Gastrocnemius medialis (tissue), 4 donors: ENCODE measurements around the gene PTPRN2. TPM values are rescaled to one million over a fixed set of nuclear protein-coding genes. Genes with fewer than 3 reads are reported as not detected.
"Not testable (repeated sequence)": the region's sequence is repeated elsewhere in the genome, so short reads cannot be mapped to it uniquely, and the experiment has no call there.

Experiments used
- ATAC-seq, 2 donors: fragments of 150-250 bp; one replicate each; pipeline ENCODE4 v1.9.1; 2016
- DNase-seq, 2 donors: peaks; one replicate each; pipeline ENCODE4 v3.0.0-alpha.2; 2019
- H3K27ac ChIP-seq, 4 donors: fragments of 200-600 bp; sonication (generic); 1 replicate in 1 of 4; 2 replicates in 3 of 4; pipeline ENCODE4 v1.5.1; 2016 to 2018; ENCODE audit warnings: mild to moderate bottlenecking in 2 of 4, moderate library complexity in 1 of 4
- H3K27me3 ChIP-seq, 3 donors: fragments of 200-600 bp; sonication (generic) in 2 of 3; 1 replicate in 1 of 3; 2 replicates in 2 of 3; pipeline versions ENCODE4 v1.5.1 to v1.6.0; 2016 to 2019; ENCODE audit warnings: mild to moderate bottlenecking in 1 of 3, moderate library complexity in 1 of 3
- H3K36me3 ChIP-seq, 2 donors: fragments of 200-600 bp; sonication (generic) in 1 of 2; one replicate each; pipeline ENCODE4 v1.5.1; 2017 to 2018
- H3K4me1 ChIP-seq, 2 donors: fragments of 200-600 bp; sonication (generic) in 1 of 2; one replicate each; pipeline ENCODE4 v1.5.1; 2016 to 2017; ENCODE audit warnings: mild to moderate bottlenecking in 2 of 2
- H3K4me3 ChIP-seq, 4 donors: fragments of 200-600 bp; sonication (generic) in 3 of 4; 1 replicate in 1 of 4; 2 replicates in 3 of 4; pipeline ENCODE4 v1.5.1; 2016 to 2019; ENCODE audit warnings: mild to moderate bottlenecking in 2 of 4
- H3K9me3 ChIP-seq, 3 donors: fragments of 200-600 bp; sonication (generic) in 2 of 3; 1 replicate in 1 of 3; 2 replicates in 2 of 3; pipeline ENCODE4 v1.5.1; 2016 to 2019
- CTCF ChIP-seq, 5 experiments: fragments of 450-650 bp in 3 of 5; fragments of 200-600 bp in 2 of 5; sonication (generic) in 2 of 5; IDR thresholded peaks in 4 of 5; conservative IDR thresholded peaks in 1 of 5; 1 replicate in 4 of 5; 2 replicates in 1 of 5; pipeline ENCODE4 v1.5.1; 2016 to 2019; ENCODE audit warnings: antibody characterized with exemption in 5 of 5, mild to moderate bottlenecking in 3 of 5, moderate library complexity in 3 of 5
- POLR2A ChIP-seq, 2 donors: fragments of 450-650 bp; IDR thresholded peaks; one replicate each; pipeline ENCODE4 v1.6.1; 2017; ENCODE audit warnings: antibody characterized with exemption in 2 of 2, mild to moderate bottlenecking in 2 of 2, moderate library complexity in 2 of 2
- in situ Hi-C, 4 donors: fragments of 200-750 bp; cut with MboI; loops; one replicate each; pipeline versions ENCODE4 v1.15.0 to v1.8.0; 2017; ENCODE audit warnings: low sequenced_read_pairs in 4 of 4
- intact Hi-C: fragments of 100-400 bp; cut with DNase I; formaldehyde crosslinking; loops from one replicate; pipeline ENCODE4 v1.15.1; 2023; ENCODE audit warnings: low total_unique reads
- total RNA-seq, 4 donors: library from RNA; depleted of rRNA; stranded (reverse); fragments of >200 nt; gene quantifications; one replicate each; pipeline versions ENCODE4 v1.1.0 to v1.2.3, GENCODE V29; 2016

PTPRN2 gene
- total RNA-seq, 4 donors from 2014 or later: 0.66 to 0.85 (median 0.81) TPM

GRCh38 chr7:157936976-157937375 is 650.6 kb downstream of the PTPRN2 start:
- Histone ChIP-seq H3K9me3 (no peaks in the 10 kb centered on the region), H3K36me3 (no peaks in the 10 kb centered on the region), H3K27ac (no peak overlapping the region), H3K27me3 (no peaks in the 10 kb centered on the region), H3K4me1 (no peaks in the 10 kb centered on the region), H3K4me3 (no peak overlapping the region)
- intact Hi-C loops: no loop called here
- no peak for ATAC-seq
- TF ChIP-seq CTCF (IDR thresholded peaks at IDR 0.05 in 4 of 5, conservative IDR thresholded peaks at IDR 0.05 in 1 of 5) (no peak), POLR2A (IDR thresholded peaks at IDR 0.05) (no peak)
- in situ Hi-C loops: no loop called here
- no peak for DNase-seq

GRCh38 chr7:157935721-157936120 is 651.9 kb downstream of the PTPRN2 start:
- H3K27me3 ChIP-seq, intact Hi-C loops, DNase-seq, in situ Hi-C loops, H3K27ac ChIP-seq, H3K36me3 ChIP-seq, ATAC-seq, H3K4me3 ChIP-seq, H3K9me3 ChIP-seq, H3K4me1 ChIP-seq: not testable (repeated sequence)

- DNase-seq, H3K27ac ChIP-seq, ATAC-seq, H3K36me3 ChIP-seq, in situ Hi-C loops, H3K4me3 ChIP-seq, intact Hi-C loops, H3K4me1 ChIP-seq, H3K27me3 ChIP-seq, H3K9me3 ChIP-seq: not testable (repeated sequence)
Measured at GRCh38 chr7:157933219-157934155, 654.1 kb downstream of the PTPRN2 start.

GRCh38 chr7:157932498-157933218 is 655.0 kb downstream of the PTPRN2 start:
- TF ChIP-seq POLR2A (IDR thresholded peaks at IDR 0.05): no peak
- no peak for TF ChIP-seq CTCF (IDR thresholded peaks at IDR 0.05 in 4 of 5, conservative IDR thresholded peaks at IDR 0.05 in 1 of 5)
- no peak for DNase-seq
- H3K36me3 ChIP-seq: no peaks in the 10 kb centered on the region
- no peak overlapping the region for H3K4me3 ChIP-seq
- H3K27me3 ChIP-seq: no peaks in the 10 kb centered on the region
- intact Hi-C loops: no loop called here
- H3K27ac ChIP-seq: no peak overlapping the region
- no peaks in the 10 kb centered on the region for H3K9me3 ChIP-seq
- no peaks in the 10 kb centered on the region for H3K4me1 ChIP-seq
- no peak for ATAC-seq
- in situ Hi-C loops: no loop called here

GRCh38 chr7:157930926-157931466 is 656.6 kb downstream of the PTPRN2 start:
- Histone ChIP-seq H3K4me1 (no peaks in the 10 kb centered on the region), H3K4me3 (no peak overlapping the region), H3K27me3 (no peaks in the 10 kb centered on the region), H3K27ac (no peak overlapping the region), H3K9me3 (no peaks in the 10 kb centered on the region), H3K36me3 (no peaks in the 10 kb centered on the region)
- intact Hi-C loops: no loop called here
- in situ Hi-C loops: no loop called here
- no peak for TF ChIP-seq CTCF (IDR thresholded peaks at IDR 0.05 in 4 of 5, conservative IDR thresholded peaks at IDR 0.05 in 1 of 5)
- no peak for TF ChIP-seq POLR2A (IDR thresholded peaks at IDR 0.05)
- ATAC-seq (no peak), DNase-seq (no peak)
